ENCODE measurements around the gene GSG1L. TPM values are rescaled to one million over a fixed set of nuclear protein-coding genes. Genes with fewer than 3 reads are reported as not detected.

GSG1L gene
- polyA plus RNA-seq, 3 donors: not detected

GRCh38 chr16:27742333-27742732 is 321.2 kb downstream of the GSG1L start:
- H3K9me3 Mint-ChIP-seq: peaks cover 0 to 8% (median 4%) of the 10 kb centered on the region in 7 donors
- H3K9ac ChIP-seq (ENCODE audit: insufficient read depth, low read length, poor library complexity, severe bottlenecking): no peak overlapping the region
- H3K36me3 Mint-ChIP-seq: peaks cover 15 to 28% of the 10 kb centered on the region in 2 donors
- peaks cover 0 to 4% of the 10 kb centered on the region in 2 donors for H3K9me3 ChIP-seq (replicated peaks in 1 of 2; ENCODE audit: control insufficient read depth in 1 of 2, insufficient read depth in 1 of 2, low read length in 2 of 2)
- DNase-seq: no peak
- no peak overlapping the region for H3K27ac ChIP-seq (ENCODE audit: low read depth in 1 of 2, low read length in 2 of 2)
- no peaks in the 10 kb centered on the region for H3K79me2 ChIP-seq (ENCODE audit: insufficient read depth, low read length)
- 97% methylated on average over 5 of the region's 5 CpGs for WGBS (ENCODE audit: insufficient coverage)
- H2AFZ ChIP-seq (ENCODE audit: insufficient read depth, low read depth, low read length, poor library complexity, severe bottlenecking): no peak overlapping the region
- peak overlapping the region in 2 of 7 donors; percentile 33 to 64 for H3K27ac Mint-ChIP-seq
- H3K4me3 Mint-ChIP-seq: no peak overlapping the region
- no peak overlapping the region for H3K4me3 ChIP-seq (replicated peaks in 1 of 3; ENCODE audit: low read depth in 2 of 3, low read length in 3 of 3)
- H3K36me3 ChIP-seq (replicated peaks in 1 of 2; ENCODE audit: control insufficient read depth in 1 of 2, insufficient read depth in 2 of 2, low read length in 2 of 2): peaks cover 6 to 20% of the 10 kb centered on the region in 2 donors
- no peaks in the 10 kb centered on the region for H4K20me1 ChIP-seq (ENCODE audit: insufficient read depth, low read length)
- TF ChIP-seq CTCF (IDR thresholded peaks at IDR 0.05): no peak
- intact Hi-C loops (cut with micrococcal nuclease): no loop called here
- H3K27me3 Mint-ChIP-seq (ENCODE audit: low read depth in 3 of 3): peaks cover 0 to 5% (median 1%) of the 10 kb centered on the region in 3 donors
- H3K27me3 ChIP-seq (ENCODE audit: control insufficient read depth in 2 of 2, insufficient read depth in 2 of 2, low read length in 2 of 2): no peaks in the 10 kb centered on the region
- H3K4me2 ChIP-seq (replicated peaks; ENCODE audit: extremely low read depth, low read length, poor library complexity, severe bottlenecking): no peak overlapping the region
- H3K4me1 Mint-ChIP-seq: no peaks in the 10 kb centered on the region
- no peaks in the 10 kb centered on the region for H3K4me1 ChIP-seq (ENCODE audit: control insufficient read depth in 1 of 2, insufficient read depth in 2 of 2, low read length in 2 of 2)

GRCh38 chr16:27740496-27741201 is 322.9 kb downstream of the GSG1L start:
- no peaks in the 10 kb centered on the region for H3K4me1 ChIP-seq (ENCODE audit: control insufficient read depth in 1 of 2, insufficient read depth in 2 of 2, low read length in 2 of 2)
- H4K20me1 ChIP-seq (ENCODE audit: insufficient read depth, low read length): no peaks in the 10 kb centered on the region
- H3K4me3 ChIP-seq (replicated peaks in 1 of 3; ENCODE audit: low read depth in 2 of 3, low read length in 3 of 3): no peak overlapping the region
- no peak for DNase-seq
- intact Hi-C loops (cut with micrococcal nuclease): no loop called here
- no peak overlapping the region for H3K27ac Mint-ChIP-seq
- peaks cover 6 to 20% of the 10 kb centered on the region in 2 donors for H3K36me3 ChIP-seq (replicated peaks in 1 of 2; ENCODE audit: control insufficient read depth in 1 of 2, insufficient read depth in 2 of 2, low read length in 2 of 2)
- H3K27me3 Mint-ChIP-seq (ENCODE audit: low read depth in 3 of 3): peaks cover 0 to 3% (median 2%) of the 10 kb centered on the region in 3 donors
- TF ChIP-seq CTCF (IDR thresholded peaks at IDR 0.05): no peak
- no peak overlapping the region for H3K9ac ChIP-seq (ENCODE audit: insufficient read depth, low read length, poor library complexity, severe bottlenecking)
- no peaks in the 10 kb centered on the region for H3K27me3 ChIP-seq (ENCODE audit: control insufficient read depth in 2 of 2, insufficient read depth in 2 of 2, low read length in 2 of 2)
- no peak overlapping the region for H3K4me2 ChIP-seq (replicated peaks; ENCODE audit: extremely low read depth, low read length, poor library complexity, severe bottlenecking)
- no peaks in the 10 kb centered on the region for H3K4me1 Mint-ChIP-seq
- no peak overlapping the region for H3K27ac ChIP-seq (ENCODE audit: low read depth in 1 of 2, low read length in 2 of 2)
- peaks cover 0 to 4% of the 10 kb centered on the region in 2 donors for H3K9me3 ChIP-seq (replicated peaks in 1 of 2; ENCODE audit: control insufficient read depth in 1 of 2, insufficient read depth in 1 of 2, low read length in 2 of 2)
- WGBS (ENCODE audit: insufficient coverage): 85% methylated on average over 3 of the region's 11 CpGs
- peaks cover 0 to 8% (median 4%) of the 10 kb centered on the region in 7 donors for H3K9me3 Mint-ChIP-seq
- H3K79me2 ChIP-seq (ENCODE audit: insufficient read depth, low read length): no peaks in the 10 kb centered on the region
- H3K36me3 Mint-ChIP-seq: peaks cover 21 to 38% of the 10 kb centered on the region in 2 donors
- H2AFZ ChIP-seq (ENCODE audit: insufficient read depth, low read depth, low read length, poor library complexity, severe bottlenecking): no peak overlapping the region
- H3K4me3 Mint-ChIP-seq: no peak overlapping the region

All from CD14-positive monocyte (primary cell).